Measurements from ENCODE around the gene CADPS.

The CADPS gene

DNA sequence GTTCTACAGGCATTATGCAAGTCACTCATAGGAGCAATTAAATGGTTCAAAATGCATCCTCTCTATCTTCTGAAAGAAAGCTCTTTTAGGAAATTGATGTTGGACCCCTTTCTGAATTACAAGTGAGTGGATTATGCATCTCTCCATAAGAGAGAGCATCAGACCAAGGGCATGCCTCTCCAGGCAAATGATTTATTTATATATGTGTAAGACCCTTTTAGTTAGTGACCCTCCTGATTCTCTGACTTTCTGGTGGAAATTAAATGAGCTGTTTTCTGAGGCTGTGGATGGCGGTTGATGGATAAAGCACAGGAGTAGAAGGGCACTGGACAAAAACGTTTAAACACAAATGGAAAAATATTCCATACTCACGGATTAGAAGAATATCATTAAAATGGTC is 62.6 kb downstream of the CADPS start:
- no peak for DNase-seq (ENCODE audit: low read depth, low spot score)

DNA sequence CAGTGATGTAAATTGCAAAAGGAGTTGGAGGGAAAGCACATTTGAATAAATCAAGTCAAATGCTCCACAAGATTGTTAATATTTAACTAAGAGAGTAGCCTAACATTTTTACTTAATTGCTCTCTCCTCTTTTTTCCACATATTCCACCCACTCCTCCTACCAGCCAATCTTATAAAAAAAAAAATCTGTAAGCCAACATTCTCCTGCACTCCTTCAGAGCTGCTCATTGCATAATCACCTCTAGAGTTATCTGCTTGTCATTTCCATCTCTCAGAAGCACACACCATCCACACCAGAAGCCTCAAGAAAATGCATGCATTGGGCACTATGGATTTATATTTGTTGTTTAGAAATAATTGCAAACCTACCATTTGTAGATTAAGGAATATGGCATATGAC is 64.1 kb downstream of the CADPS start:
- DNase-seq (ENCODE audit: low read depth, low spot score), result no peak

DNA sequence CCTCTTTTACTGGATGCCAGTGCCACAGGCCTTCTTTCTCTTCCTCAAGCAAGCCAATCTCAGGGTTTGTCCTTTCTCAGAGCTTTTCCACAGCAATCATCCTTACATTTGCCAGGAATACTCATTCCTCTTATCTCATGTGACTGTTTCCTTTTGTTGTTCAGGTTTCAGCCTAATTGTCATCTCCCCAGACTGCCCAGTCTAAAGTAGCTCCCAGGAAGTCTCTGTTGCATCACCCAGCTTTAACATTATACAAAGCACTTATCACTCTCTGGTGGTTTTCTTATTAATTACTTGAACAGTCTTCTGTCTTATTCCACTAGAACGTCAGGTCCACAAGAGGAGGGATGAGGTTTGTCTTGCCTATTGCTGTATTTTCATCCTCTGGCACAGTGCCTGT is 65.8 kb downstream of the CADPS start:
- DNase-seq (ENCODE audit: low read depth, low spot score), result no peak

DNA sequence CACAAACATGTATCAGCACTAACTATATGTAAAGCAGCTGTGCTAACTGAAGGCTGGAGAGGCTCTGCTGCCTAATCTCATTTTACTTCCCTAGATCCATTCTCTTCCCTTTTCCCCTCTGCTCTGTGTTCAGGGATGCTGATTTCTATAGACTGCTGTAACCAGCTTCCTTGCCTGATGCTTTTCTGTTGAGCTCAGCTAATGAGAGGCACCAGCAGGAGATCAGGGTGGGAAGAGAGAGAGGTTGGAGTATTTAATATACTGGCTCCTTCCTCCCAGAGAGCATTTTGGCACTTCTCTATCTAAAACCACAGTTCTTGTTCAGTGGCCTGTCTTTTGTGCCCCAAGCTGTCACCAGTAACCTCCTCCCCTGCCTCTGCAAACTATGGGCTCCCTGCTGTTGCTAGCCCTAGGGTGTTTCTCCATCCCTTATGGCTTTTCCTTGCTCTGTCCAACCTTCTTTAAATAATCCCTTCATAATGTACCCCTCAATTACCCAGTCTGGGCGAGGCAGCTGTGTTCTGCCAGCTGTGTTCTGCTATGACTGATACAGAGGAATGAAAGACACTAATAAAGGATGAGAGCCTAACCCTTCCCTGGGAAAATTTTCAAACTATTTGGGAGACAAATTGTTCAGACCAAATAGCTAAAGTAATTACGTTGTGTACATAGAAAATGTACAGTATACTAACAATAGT is 69.5 kb downstream of the CADPS start:
- DNase-seq (ENCODE audit: low read depth, low spot score), result no peak

DNA sequence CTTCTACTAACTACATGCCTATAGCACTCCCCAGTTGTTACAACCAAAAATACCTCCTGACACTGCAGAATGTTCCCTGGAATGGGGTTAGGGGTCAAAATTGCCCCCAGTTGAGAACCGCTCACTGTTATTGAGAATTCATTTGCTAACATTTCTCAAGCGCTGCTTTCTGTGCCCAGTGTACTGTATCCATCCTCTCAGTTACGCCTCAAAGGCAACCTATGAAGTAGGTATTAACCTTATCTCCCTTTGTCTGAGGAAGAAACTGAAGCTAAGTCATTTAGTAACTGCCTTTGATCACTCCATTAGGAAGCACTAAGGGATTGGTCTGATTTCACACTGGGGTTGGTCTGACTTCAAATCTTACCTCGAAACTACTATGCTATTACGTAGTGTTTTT is 70.1 kb downstream of the CADPS start:
- no peak for DNase-seq (ENCODE audit: low read depth, low spot score)

DNA sequence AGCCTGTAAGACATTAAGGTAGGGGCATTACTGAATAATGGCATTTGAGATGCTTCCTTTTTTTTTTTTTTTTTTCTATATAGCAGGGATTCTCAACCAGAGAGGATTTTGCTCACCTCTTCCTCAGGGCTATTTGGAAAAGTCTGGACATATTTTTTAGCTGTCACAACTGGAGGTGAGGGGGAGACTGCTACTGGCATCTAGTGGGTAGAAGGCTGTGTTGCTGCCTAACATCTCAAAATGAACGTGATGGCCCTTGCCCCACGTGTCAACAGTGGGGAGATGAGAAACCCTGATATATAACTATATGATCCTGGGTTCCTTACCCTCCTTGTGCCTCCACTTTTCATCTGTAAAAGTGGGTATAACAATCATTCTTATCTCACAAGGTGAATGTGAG is 71.9 kb downstream of the CADPS start:
- no peak for DNase-seq (ENCODE audit: low read depth, low spot score)

DNA sequence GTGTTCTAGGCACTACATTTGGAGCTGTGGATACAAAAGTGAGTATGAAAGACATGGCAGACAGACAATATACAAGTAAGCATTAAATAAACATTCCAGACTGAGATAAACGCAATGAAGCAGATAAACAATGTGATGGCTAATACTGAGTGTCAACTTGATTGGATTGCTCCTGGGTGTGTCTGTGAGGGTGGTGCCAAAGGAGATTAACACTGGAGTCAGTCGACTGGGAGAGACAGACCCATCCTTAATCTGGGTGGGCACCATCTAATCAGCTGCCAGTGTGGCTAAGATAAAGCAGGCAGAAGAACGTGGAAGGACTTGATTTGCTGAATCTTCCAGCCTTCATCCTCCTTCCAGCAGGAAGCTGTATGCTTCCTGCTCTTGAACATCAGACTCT is 77.2 kb downstream of the CADPS start:
- no peak for DNase-seq (ENCODE audit: low read depth, low spot score)

DNA sequence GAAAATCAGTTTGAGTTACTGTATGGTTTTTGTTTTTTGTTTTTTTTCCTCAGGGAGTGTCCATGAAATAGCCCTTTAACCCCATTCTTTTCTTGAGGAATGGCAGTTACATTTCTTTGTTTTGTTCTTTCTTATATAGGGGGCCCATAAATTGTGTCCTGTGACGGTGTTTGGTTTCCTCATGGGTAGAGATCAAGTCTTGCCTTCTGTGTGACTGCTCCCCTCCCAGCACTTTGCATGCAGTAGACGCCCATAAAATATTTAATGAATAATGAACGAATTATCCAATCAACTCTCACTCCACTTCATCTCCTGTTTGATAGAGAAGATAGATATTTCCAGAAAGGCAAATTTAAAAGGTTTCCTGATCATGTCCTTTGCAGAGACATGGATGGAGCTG is 78.1 kb downstream of the CADPS start:
- DNase-seq (ENCODE audit: low read depth, low spot score), result no peak

DNA sequence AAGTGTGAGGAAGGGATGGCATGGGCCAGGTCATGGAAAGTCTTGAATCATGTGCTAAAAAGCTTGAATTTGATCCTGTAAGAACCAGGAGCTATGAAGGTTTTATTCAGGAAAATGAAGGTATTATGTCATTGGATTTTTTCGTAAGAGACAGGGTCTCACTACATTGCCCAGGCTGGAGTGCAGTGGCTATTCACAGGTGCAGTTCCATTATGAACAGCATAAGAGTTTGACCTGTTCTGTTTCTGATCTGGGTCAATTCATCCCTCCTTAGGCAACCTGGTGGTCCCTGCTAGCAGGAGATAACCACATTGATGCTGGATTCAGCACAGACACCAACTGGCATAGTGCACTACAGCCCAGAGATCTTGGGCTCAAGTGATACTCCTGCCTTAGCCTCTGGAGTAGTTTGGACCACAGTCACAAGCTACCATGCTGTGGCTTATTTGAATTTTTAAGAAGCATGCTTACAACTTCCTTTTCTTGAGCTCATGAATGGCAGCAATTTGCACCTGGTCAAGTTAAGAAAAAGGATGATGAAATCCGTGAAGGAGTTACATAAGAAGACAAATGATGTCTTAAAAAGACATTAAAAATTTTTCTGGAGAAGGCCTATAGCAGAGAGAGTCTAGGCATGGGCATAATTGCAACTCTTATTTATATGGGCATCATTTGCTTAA is 79.1 kb downstream of the CADPS start:
- no peak for DNase-seq (ENCODE audit: low read depth, low spot score)

DNA sequence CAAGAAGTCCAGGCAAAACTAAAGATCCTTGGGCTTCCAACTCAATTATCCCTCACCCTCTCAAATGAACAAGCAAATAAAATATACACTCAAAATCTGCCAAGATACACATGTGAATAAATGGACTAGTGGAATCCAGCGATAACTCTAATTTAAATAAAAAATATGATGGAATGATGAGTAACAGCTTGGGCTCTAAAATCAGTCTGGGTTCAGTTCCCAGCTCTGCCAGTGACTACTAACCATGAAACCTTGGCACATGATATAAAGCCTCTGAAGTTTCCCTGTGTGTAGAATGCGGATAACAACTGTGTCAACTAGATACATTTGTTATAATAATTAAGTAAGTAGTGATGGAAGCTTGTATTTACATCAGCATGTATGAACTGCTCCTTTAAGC is 81.3 kb downstream of the CADPS start:
- DNase-seq (ENCODE audit: low read depth, low spot score), result no peak

DNA sequence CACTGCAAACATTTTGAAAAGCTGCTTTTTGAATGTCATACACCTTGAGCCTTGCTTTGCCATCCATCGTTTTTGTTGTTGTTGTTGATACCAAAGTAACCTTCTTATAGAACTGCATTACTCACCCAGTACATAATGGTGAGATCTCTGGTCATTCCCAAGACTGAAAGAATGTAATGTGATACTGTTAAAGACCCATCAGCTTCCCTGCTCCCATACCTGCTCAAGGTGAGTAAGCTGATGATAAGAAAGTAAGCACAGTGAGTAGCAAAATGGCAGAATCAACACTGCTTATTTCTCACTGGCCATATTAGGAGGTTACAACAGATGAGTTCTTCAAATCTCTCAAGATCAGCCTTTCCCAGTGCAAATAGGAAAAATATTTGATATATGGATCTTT is 89.8 kb downstream of the CADPS start:
- DNase-seq (ENCODE audit: low read depth, low spot score), result no peak

DNA sequence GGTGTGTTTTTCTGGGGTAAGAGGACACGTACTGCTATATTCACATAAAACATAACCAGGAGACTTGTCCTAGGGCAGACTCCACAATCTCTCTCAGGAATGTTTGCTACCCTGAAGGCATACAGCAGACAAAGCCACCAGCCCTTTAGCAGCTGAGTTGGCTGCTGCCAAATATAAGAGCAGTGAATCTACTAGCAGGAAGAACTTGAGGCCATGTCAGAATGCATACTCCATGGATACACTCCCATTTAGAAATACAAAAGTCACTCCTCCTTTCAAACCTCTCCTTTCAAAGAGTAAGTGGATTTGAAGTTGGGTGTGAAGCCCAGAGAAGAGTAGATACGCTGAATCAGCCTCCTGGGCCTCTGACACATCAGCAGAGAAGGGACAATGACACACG is 94.1 kb downstream of the CADPS start:
- DNase-seq (ENCODE audit: low read depth, low spot score), result no peak

DNA sequence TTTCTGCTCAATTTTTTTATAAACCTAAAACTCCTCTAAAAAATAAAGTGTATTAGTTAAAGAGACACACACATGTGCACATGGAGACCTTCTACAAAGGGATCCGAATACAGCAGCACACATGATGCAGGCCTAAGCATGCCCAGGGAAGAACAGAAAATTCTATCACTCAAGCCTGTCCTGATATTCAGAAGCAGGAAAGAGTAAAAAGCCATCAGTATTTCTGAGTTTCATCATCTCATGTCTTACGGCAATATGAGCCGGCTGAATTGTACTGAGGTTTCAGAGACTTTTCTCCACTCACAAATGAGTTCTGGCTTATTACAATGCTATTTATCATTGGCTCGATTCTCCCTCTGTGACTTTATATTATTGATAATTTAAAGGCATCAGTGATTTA is 97.5 kb downstream of the CADPS start:
- no peak for DNase-seq (ENCODE audit: low read depth, low spot score)

DNA sequence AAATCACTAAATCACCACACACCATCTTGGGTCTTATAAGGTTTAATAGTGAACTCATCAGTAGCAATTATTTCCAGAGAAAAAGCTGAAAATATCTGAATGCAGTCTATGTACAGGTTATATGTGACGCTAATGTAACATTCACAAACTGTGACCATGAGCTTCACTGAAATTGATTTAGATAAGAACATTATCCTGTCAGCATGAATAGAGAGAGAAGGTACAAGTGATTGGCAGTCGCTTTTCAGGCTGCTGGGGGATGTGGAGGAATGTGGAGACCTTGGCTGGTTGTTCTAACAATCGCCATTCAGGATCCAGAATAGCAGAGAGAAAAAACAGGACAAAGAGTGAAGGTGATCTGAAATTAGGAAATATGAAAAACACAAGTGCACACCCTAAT is 98.1 kb downstream of the CADPS start:
- no peak for DNase-seq (ENCODE audit: low read depth, low spot score)

DNA sequence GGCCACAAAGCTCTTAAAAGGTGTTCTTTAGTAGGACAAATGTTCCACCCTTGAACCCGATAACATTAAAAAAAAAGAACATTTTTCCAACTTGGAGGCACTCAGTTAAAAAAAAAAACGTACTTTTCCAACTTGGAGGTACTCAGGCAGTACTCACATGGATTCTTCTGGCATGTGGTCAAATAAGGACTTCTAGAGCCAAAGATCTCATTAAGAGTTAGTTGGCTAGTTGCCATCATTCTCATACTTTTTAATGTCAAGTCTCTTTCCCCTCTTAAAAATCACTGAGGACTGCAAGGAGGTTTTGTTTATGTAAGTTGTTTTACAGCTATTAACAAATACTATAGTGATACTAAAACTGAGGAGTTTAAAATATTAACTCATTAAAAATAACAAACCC is 101.0 kb downstream of the CADPS start:
- DNase-seq (ENCODE audit: low read depth, low spot score), result no peak

DNA sequence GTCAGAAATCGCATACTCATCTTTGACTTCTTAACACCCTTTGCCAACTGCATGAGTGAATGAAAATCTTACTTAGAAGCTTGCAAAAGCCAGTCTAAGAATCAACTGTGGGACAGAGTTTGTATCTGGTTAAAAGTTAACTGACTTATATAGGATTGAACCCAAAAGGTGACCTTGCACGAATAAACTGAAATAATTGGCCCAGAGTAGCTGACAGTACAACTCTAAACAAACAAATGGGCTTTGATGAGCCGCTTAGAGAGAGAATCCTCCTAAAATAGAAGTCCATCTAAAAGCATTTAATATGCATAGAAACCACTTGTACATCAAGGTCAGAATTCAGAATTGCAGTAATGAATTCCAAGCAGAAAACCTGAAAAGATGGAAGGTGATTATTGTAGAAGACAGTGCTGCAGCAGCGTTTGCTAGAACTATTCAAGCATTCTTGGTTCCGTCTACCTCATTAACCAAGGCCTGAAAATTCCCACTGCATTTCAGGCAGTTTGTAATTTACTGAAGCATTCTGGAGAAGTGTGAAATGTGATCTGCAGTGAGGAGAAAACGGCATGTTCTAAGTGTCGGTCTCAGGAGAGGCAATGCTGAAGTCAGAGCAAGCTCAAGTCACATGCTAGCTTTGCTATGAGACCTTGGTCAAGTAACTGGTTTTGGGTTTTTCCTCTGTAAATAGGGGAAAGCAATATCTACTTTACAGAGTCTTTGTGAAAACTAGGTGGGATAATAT is 103.7 kb downstream of the CADPS start:
- DNase-seq (ENCODE audit: low read depth, low spot score), result no peak

DNA sequence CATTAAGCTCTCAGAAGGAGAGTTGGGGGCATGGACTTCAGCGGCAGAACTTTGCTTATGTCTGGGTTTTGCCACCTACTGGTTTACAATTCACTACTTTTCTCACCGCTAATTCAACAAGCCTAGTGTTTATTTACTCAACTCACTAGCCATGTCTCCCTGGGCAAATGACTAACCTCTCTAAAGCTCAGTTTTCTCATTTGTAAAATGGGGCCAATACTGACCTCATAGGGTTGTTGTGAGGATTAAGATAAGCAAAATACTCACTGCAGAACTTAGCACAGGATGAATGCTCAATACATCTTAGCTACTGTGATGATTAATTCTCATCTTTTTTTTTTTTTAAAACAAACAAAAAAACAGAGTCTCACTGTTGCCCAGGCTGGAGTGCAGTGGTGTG is 106.3 kb downstream of the CADPS start:
- no peak for DNase-seq (ENCODE audit: low read depth, low spot score)

DNA sequence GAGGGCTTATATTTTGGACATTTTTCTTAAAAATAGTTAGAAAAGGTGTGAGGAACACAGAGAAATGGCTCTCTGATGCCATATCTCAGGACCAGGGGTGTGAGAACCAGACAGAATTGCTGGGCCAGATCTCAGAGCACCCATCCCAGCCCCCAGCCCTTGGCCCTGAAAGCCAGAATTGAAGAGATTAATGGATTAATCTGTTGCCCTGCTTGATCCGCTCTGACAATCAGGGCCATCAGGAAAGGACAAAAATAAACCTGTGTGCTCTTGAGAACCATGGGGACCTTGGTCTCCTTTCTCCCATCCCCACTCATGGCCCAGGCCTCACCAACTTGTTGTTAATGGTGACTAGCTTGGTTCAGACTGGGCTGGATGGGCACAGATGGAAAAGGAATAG is 113.5 kb downstream of the CADPS start:
- no peak for DNase-seq (ENCODE audit: low read depth, low spot score)

DNA sequence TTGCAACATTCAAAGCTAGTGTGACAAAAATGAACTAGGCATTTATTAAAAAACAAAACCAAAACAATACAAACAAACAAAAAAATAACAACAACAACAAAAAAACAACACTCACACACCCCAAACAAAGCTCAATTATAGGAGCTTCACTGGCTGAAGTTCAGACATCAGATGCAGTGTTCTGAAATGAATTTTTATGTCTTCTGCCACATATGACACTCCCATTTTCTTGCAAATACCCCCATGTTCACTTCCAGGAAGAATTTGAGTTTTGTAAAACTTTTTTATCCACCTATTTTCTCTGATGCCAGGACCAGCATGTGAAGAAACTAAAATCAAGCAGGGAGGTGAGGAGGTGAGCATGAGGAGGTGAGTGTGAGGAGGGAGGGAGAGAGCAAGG is 113.9 kb downstream of the CADPS start:
- DNase-seq (ENCODE audit: low read depth, low spot score), result no peak

DNA sequence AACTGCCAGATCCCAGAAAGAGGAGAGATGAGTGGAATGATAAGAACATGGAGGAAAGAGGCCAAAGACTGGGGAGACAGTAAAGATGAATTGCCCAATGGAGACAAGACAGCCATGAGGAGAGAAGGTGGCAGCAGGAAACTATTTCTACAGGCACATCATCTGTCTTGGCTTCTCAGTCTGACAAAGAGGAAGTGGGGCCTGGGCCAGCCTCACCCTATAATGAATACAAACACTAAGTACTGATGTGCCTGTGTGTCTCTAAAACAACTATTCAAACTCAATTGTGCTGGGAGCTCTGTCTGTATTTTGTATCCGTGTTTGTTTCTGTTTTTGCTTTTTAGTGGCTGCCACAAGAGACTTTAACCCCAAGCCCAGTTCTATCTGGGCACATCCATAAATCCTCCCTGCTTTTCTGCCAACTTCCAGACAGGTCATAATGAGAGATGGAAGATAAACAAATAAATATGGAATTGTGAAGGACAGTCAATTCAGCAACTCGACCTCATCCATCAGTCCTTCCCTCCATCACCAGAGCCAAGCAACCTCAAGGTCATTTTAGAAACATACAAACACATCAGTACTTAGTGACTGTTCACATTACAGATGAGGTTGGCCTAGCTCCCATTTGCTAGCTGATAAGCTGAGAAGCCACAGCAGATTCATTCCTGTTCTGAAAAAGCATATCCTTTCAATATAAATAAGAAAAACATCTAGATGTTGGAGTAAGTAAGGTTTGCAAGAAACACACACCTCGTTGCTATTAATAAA is 116.7 kb downstream of the CADPS start:
- no peak for DNase-seq (ENCODE audit: low read depth, low spot score)

DNA sequence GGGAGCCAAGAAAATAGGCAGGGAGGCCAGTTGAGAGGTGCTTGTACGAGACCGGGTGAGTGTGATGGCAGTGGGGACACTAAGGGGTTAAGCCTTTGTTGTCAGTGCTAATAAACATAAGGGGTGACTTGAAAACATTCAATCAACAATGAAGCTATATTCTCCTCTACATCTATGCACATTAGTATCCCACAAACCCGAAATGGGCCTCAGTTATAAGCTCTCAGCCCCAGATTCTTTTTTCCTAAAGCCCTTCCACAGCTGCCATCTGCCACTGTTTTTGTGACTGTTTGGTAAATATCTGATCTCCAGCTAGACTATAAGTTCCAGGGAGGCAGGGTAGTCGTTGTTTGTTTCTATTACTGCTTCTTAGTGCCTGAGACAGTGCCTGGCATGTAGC is 118.2 kb downstream of the CADPS start:
- DNase-seq (ENCODE audit: low read depth, low spot score), result no peak

DNA sequence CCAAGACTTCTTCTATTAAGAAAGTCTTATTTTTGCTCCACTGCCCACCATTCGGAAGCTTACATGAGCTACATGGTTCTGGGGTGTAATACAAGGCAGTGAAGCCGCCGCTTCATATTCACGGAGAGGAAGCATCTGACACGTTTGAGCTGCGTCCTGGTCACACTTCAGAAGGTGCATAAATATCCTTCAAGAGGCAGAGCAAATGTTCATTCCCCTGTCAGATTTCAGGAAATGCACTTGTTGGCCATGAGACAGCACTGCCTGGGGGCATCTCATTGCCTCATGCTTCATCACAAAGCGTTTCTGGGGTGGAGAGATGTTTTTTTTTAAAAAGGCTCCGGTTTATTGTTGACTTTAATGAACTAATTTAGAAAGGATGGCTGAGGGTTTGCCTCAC is 119.9 kb downstream of the CADPS start:
- no peak for DNase-seq (ENCODE audit: low read depth, low spot score)

All from activated CD4-positive, CD25-positive, alpha-beta regulatory T cell treated with anti-CD3 and anti-CD28 coated beads, Interleukin-2, amount 50 U/mL, for 16 hours (primary cell).